GM18505 (cell line): ENCODE results near the gene CHID1.

ENCODE experiments used
- ATAC-seq: cut with Tn5 transposase; IDR thresholded peaks from one replicate; pipeline ENCODE4 v1.9.1; 2021; ENCODE audit not compliant: unreplicated experiment
- POLR2A ChIP-seq: IDR thresholded peaks from 4 replicates; pipeline ENCODE4 v1.6.1; 2011; ENCODE audit warnings: borderline replicate concordance; ENCODE audit not compliant: insufficient read depth, insufficient read length; ENCODE audit errors: extremely low read depth

The CHID1 gene

GRCh38 chr11:823441-824291, 86.9 kb downstream of the CHID1 start:
- TF ChIP-seq POLR2A = no peak
- ATAC-seq = no peak

GRCh38 chr11:821512-822371, 88.9 kb downstream of the CHID1 start:
- TF ChIP-seq POLR2A = no peak
- ATAC-seq = no peak

- no peak for TF ChIP-seq POLR2A
- ATAC-seq = no peak
Observed at GRCh38 chr11:820655-821511, 89.7 kb downstream of the CHID1 start.

GRCh38 chr11:819943-820649, 90.5 kb downstream of the CHID1 start:
- no peak for TF ChIP-seq POLR2A
- peak; percentile 51 for ATAC-seq

GRCh38 chr11:819129-819931, 91.3 kb downstream of the CHID1 start:
- peak; percentile 90 for TF ChIP-seq POLR2A
- ATAC-seq = peak; percentile 62

- no peak for TF ChIP-seq POLR2A
- ATAC-seq = no peak
Observed at GRCh38 chr11:818396-819128, 92.0 kb downstream of the CHID1 start, which contains the start of gene PNPLA2. PNPLA2 (plus strand) TSS chr11:818914; CDS start chr11:819719, 805 bp downstream.
